Epidermal melanocyte (primary cell): ENCODE measurements around the gene HDAC7.
A peak's percentile ranks its signal among the peaks of the same experiment; 100 is the strongest.

ENCODE experiments used
- DNase-seq: peaks from one replicate; pipeline ENCODE4 v3.0.0; 2011; ENCODE audit warnings: low spot score; ENCODE audit not compliant: insufficient read length

HDAC7 gene

GRCh38 chr12:47747596-47748506 lies 71.9 kb downstream of the HDAC7 start:
- DNase-seq: no peak

GRCh38 chr12:47747126-47747525 lies 72.6 kb downstream of the HDAC7 start:
- no peak for DNase-seq

GRCh38 chr12:47746523-47746922 lies 73.2 kb downstream of the HDAC7 start:
- DNase-seq: no peak

GRCh38 chr12:47746073-47746472 lies 73.6 kb downstream of the HDAC7 start:
- DNase-seq: no peak

GRCh38 chr12:47745485-47746041 lies 74.1 kb downstream of the HDAC7 start:
- DNase-seq: no peak

GRCh38 chr12:47744778-47745436 lies 74.8 kb downstream of the HDAC7 start:
- DNase-seq: no peak

GRCh38 chr12:47744005-47744651 lies 75.6 kb downstream of the HDAC7 start:
- no peak for DNase-seq

- DNase-seq: no peak
These were observed 76.3 kb downstream of the HDAC7 start for GRCh38 chr12:47743311-47743860.

- DNase-seq: no peak
These were observed 77.4 kb downstream of the HDAC7 start for GRCh38 chr12:47742253-47742825.

- DNase-seq: peak; percentile 71
These were observed 78.4 kb downstream of the HDAC7 start for GRCh38 chr12:47741340-47741703.

- DNase-seq: no peak
These were observed 78.9 kb downstream of the HDAC7 start for GRCh38 chr12:47740606-47741339.

GRCh38 chr12:47739979-47740378 lies 79.7 kb downstream of the HDAC7 start:
- DNase-seq: no peak

GRCh38 chr12:47739297-47739696 lies 80.4 kb downstream of the HDAC7 start:
- DNase-seq: no peak

GRCh38 chr12:47737936-47738594 lies 81.6 kb downstream of the HDAC7 start:
- no peak for DNase-seq

GRCh38 chr12:47736877-47737676 lies 82.6 kb downstream of the HDAC7 start:
- peak; percentile 79 for DNase-seq

- no peak for DNase-seq
These were observed 83.5 kb downstream of the HDAC7 start for GRCh38 chr12:47736216-47736615.

- no peak for DNase-seq
These were observed 84.1 kb downstream of the HDAC7 start for GRCh38 chr12:47735649-47736048.

- no peak for DNase-seq
These were observed 84.8 kb downstream of the HDAC7 start for GRCh38 chr12:47734725-47735480.
